Astrocyte of the cerebellum (primary cell): ENCODE data around the gene GPBP1.

Source experiments
- DNase-seq: peaks from one replicate; pipeline ENCODE4 v3.0.0-alpha.2; 2011; ENCODE audit warnings: low read depth
- H3K4me3 ChIP-seq: 2 replicates; pipeline ENCODE4 v1.5.1; 2011; ENCODE audit warnings: mild to moderate bottlenecking, low read depth, low read length, moderate library complexity
- in situ Hi-C: cut with HindIII; loops from 2 replicates; pipeline ENCODE4 v1.10.0; 2017; ENCODE audit warnings: low sequenced_read_pairs
- TF ChIP-seq, protein P1 (sequence below): IDR thresholded peaks from 2 replicates; pipeline ENCODE4 v1.5.1; 2012; ENCODE audit warnings: low read length, low read depth, moderate library complexity, mild to moderate bottlenecking; ENCODE audit errors: missing control alignments

The GPBP1 gene

DNA sequence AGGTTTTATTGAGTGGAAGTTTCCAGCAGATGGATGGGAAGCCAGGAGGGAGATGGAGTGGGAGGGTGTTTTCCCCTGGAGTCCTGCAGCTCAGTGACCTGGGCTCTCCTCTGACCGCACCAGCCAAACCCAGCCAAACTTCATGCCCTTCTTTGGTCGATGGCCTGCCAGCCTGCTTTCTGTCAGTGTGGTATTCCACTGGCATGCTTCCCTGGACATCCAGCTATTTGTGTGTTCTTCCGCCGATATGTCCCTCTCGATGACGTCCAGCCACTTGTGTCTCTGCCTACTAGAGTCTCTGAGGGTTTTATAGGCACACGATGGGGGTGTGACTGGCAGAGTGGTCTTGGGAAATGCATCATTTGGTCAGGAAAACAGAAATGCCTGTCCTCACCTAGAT, 33.8 kb downstream of the GPBP1 start:
- DNase-seq, result no peak
- TF ChIP-seq, protein P1, sequence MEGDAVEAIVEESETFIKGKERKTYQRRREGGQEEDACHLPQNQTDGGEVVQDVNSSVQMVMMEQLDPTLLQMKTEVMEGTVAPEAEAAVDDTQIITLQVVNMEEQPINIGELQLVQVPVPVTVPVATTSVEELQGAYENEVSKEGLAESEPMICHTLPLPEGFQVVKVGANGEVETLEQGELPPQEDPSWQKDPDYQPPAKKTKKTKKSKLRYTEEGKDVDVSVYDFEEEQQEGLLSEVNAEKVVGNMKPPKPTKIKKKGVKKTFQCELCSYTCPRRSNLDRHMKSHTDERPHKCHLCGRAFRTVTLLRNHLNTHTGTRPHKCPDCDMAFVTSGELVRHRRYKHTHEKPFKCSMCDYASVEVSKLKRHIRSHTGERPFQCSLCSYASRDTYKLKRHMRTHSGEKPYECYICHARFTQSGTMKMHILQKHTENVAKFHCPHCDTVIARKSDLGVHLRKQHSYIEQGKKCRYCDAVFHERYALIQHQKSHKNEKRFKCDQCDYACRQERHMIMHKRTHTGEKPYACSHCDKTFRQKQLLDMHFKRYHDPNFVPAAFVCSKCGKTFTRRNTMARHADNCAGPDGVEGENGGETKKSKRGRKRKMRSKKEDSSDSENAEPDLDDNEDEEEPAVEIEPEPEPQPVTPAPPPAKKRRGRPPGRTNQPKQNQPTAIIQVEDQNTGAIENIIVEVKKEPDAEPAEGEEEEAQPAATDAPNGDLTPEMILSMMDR, result no peak
- H3K4me3 ChIP-seq, result no peak overlapping the region
- in situ Hi-C loops, result loop anchor here (25.0 kb wide), 1 partner anchor 270 kb away; no protein-coding TSS in a partner anchor

GRCh38 chr5:57209316-57210040, 35.6 kb downstream of the GPBP1 start:
- no peak for DNase-seq
- H3K4me3 ChIP-seq, result no peak overlapping the region
- in situ Hi-C loops, result loop anchor here (25.0 kb wide), 1 partner anchor 272 kb away; no protein-coding TSS in a partner anchor
- TF ChIP-seq, protein P1, result no peak

DNA sequence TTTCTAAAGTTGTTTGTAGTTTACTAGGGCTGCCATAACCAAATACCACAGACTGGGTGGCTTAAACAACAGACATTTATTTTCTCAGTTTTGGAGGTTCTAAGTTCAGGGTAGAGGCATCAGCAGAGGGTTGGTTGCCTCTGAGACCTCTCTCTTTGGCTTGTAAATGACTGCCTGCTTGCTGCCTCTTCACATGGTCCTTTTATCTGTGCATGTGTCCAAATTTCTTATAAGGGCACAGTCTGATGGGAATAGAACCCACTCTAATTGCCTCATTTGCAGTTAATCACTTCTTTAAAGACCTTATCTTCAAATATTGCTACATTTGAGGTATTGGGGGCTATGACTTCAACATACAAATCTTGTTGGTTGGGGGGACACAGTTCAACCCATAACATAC, 36.8 kb downstream of the GPBP1 start:
- TF ChIP-seq, protein P1, result no peak
- no peak for DNase-seq
- in situ Hi-C loops, result loop anchor here (25.0 kb wide), 1 partner anchor 273 kb away; no protein-coding TSS in a partner anchor
- no peak overlapping the region for H3K4me3 ChIP-seq

DNA sequence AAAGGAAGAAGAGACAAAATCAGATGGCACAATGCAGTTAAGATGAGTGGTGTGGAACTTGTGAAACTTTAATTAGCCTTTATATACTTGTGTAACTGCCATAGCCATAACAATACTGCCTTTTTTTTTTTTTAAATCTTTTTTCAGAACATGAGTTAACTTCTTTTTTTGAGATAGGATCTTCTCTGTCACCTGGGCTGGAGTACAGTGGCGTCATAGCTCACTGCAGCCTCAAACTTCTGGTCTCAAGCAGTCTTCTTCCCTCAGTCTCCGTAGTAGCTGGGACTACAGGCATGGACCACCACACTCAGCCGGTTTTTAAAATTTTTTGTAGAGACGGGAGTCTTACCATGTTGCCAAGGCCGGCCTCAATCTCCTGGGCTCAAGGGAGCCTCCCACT, 37.2 kb downstream of the GPBP1 start:
- no peak overlapping the region for H3K4me3 ChIP-seq
- in situ Hi-C loops, result loop anchor here (25.0 kb wide), 1 partner anchor 274 kb away; no protein-coding TSS in a partner anchor
- DNase-seq, result no peak
- TF ChIP-seq, protein P1, result no peak

- in situ Hi-C loops, result loop anchor here (25.0 kb wide), 1 partner anchor 278 kb away; no protein-coding TSS in a partner anchor
- no peak for DNase-seq
- no peak overlapping the region for H3K4me3 ChIP-seq
- TF ChIP-seq, protein P1, result no peak
These were observed 41.9 kb downstream of the GPBP1 start for GRCh38 chr5:57215629-57216195.

DNA sequence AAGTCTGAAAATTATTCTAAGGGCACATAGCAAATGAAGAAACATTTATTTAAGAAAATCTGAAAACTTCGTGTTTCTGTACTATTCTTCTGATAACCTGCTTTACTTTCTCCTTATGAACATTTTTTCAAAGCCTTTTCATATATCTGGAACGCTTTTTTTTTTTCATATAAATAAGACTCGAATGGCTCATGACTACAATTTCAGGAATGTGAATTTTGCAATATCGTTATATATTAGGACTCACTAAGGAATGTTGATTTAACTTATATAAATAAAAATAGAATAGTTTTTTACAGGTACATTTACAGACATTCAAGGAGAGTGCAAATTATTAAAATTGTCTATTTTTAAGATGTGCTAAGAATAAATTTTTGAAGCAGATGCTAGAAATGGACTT, 42.9 kb downstream of the GPBP1 start:
- peak; percentile 22 for DNase-seq
- H3K4me3 ChIP-seq, result no peak overlapping the region
- in situ Hi-C loops, result loop anchor here (25.0 kb wide), 1 partner anchor 279 kb away; no protein-coding TSS in a partner anchor
- TF ChIP-seq, protein P1, result no peak
